Measurements from ENCODE around the gene DOCK8. TPM values are rescaled to one million over a fixed set of nuclear protein-coding genes. Genes with fewer than 3 reads are reported as not detected.

DOCK8 gene
- total RNA-seq, 6 experiments from 2014 or later = 0.05 to 0.34 (median 0.20) TPM

- Mint-ChIP-seq H3K27me3 (ENCODE audit: insufficient read depth) (no peaks in the 10 kb centered on the region; the same call in 1 of the 2 replicates), H3K9me3 (no peaks in the 10 kb centered on the region; the same call in 1 of the 2 replicates), H3K27ac (no peak overlapping the region), H3K4me1 (ENCODE audit: low read depth) (no peaks in the 10 kb centered on the region), H3K36me3 (ENCODE audit: low read depth) (no peaks in the 10 kb centered on the region), H3K4me3 (no peak overlapping the region)
- no peak for TF ChIP-seq CTCF (IDR thresholded peaks at IDR 0.05)
- DNase-seq = no peak
Measured at GRCh38 chr9:277601-278295, 63.1 kb downstream of the DOCK8 start.

GRCh38 chr9:278651-279050, 64.0 kb downstream of the DOCK8 start:
- no peak for TF ChIP-seq CTCF (IDR thresholded peaks at IDR 0.05)
- Mint-ChIP-seq H3K36me3 (ENCODE audit: low read depth) (no peaks in the 10 kb centered on the region), H3K9me3 (no peaks in the 10 kb centered on the region; the same call in 1 of the 2 replicates), H3K27ac (no peak overlapping the region), H3K27me3 (ENCODE audit: insufficient read depth) (no peaks in the 10 kb centered on the region; the same call in 1 of the 2 replicates), H3K4me3 (no peak overlapping the region), H3K4me1 (ENCODE audit: low read depth) (no peaks in the 10 kb centered on the region)
- DNase-seq = no peak

- Mint-ChIP-seq H3K9me3 (no peaks in the 10 kb centered on the region; the same call in 1 of the 2 replicates), H3K27ac (no peak overlapping the region), H3K4me3 (no peak overlapping the region), H3K27me3 (ENCODE audit: insufficient read depth) (no peaks in the 10 kb centered on the region), H3K4me1 (ENCODE audit: low read depth) (no peaks in the 10 kb centered on the region), H3K36me3 (ENCODE audit: low read depth) (no peaks in the 10 kb centered on the region)
- no peak for TF ChIP-seq CTCF (IDR thresholded peaks at IDR 0.05)
- DNase-seq = no peak
Measured at GRCh38 chr9:279674-280073, 65.0 kb downstream of the DOCK8 start.

- no peaks in the 10 kb centered on the region for H3K36me3 Mint-ChIP-seq (ENCODE audit: low read depth)
- no peaks in the 10 kb centered on the region; the same call in 1 of the 2 replicates for H3K9me3 Mint-ChIP-seq
- DNase-seq = no peak
- no peak for TF ChIP-seq CTCF (IDR thresholded peaks at IDR 0.05)
- H3K27ac Mint-ChIP-seq = no peak overlapping the region
- H3K4me3 Mint-ChIP-seq = no peak overlapping the region
- no peaks in the 10 kb centered on the region for H3K27me3 Mint-ChIP-seq (ENCODE audit: insufficient read depth)
- H3K4me1 Mint-ChIP-seq (ENCODE audit: low read depth) = no peaks in the 10 kb centered on the region
Measured at GRCh38 chr9:281741-282645, 67.3 kb downstream of the DOCK8 start.

- no peaks in the 10 kb centered on the region for H3K4me1 Mint-ChIP-seq (ENCODE audit: low read depth)
- no peak overlapping the region for H3K4me3 Mint-ChIP-seq
- no peak for DNase-seq
- no peaks in the 10 kb centered on the region for H3K36me3 Mint-ChIP-seq (ENCODE audit: low read depth)
- TF ChIP-seq CTCF (IDR thresholded peaks at IDR 0.05) = no peak
- no peak overlapping the region for H3K27ac Mint-ChIP-seq
- H3K27me3 Mint-ChIP-seq (ENCODE audit: insufficient read depth) = no peaks in the 10 kb centered on the region
- H3K9me3 Mint-ChIP-seq = no peaks in the 10 kb centered on the region; the same call in 1 of the 2 replicates
Measured at GRCh38 chr9:286071-286740, 71.5 kb downstream of the DOCK8 start.

Measured in HFFc6 (cell line).